ENCODE measurements around the gene CCDC61. TPM values are rescaled to one million over a fixed set of nuclear protein-coding genes. Genes with fewer than 3 reads are reported as not detected.

The CCDC61 gene
- 10 to 100 TPM; 16.4 to 20.6 TPM for total RNA-seq
- long read RNA-seq, transcript CCDC61-204 (14 exons, 1,817 nt), result major isoform, 10 of 21 reads
- long read RNA-seq, partial matches to known transcripts, result 5 of 21 reads
- long read RNA-seq, other reads (novel, unspliced or antisense), result 6 of 21 reads

- ATAC-seq, result peak; percentile 95
- intact Hi-C loops (cut with DNase I, micrococcal nuclease), result no loop called here
- DNase-seq, result peak; percentile 95
Observed at GRCh38 chr19:45994998-45995714, at the start of gene CCDC61. Gene CCDC61 (plus strand): TSS chr19:45995467. CDS start chr19:46003019, 7,552 bp downstream.

GRCh38 chr19:45947926-45948325, 47.3 kb upstream of the CCDC61 start:
- DNase-seq (no peak), ATAC-seq (no peak)
- intact Hi-C loops (cut with DNase I, micrococcal nuclease), result no loop called here

- DNase-seq (no peak), ATAC-seq (no peak)
- intact Hi-C loops (cut with DNase I, micrococcal nuclease), result no loop called here
Observed at GRCh38 chr19:45952341-45952685, 43.0 kb upstream of the CCDC61 start.

- ATAC-seq (peak; percentile 51), DNase-seq (peak in 1 of 2 donors; percentile 54)
- intact Hi-C loops (cut with DNase I, micrococcal nuclease), result no loop called here
Observed at GRCh38 chr19:45952686-45953505, 42.4 kb upstream of the CCDC61 start.

- intact Hi-C loops (cut with DNase I, micrococcal nuclease), result no loop called here
- no peak for DNase-seq
- ATAC-seq, result no peak
Observed at GRCh38 chr19:45953676-45954075, 41.6 kb upstream of the CCDC61 start.

GRCh38 chr19:45954156-45954555, 41.1 kb upstream of the CCDC61 start:
- intact Hi-C loops (cut with DNase I, micrococcal nuclease), result no loop called here
- no peak for DNase-seq
- no peak for ATAC-seq

GRCh38 chr19:45955905-45956608, 39.2 kb upstream of the CCDC61 start:
- DNase-seq, result no peak
- intact Hi-C loops (cut with DNase I, micrococcal nuclease), result no loop called here
- no peak for ATAC-seq

- no peak for ATAC-seq
- no peak for DNase-seq
- intact Hi-C loops (cut with DNase I, micrococcal nuclease), result no loop called here
Observed at GRCh38 chr19:45958320-45958719, 36.9 kb upstream of the CCDC61 start.

- DNase-seq, result no peak
- ATAC-seq, result no peak
- intact Hi-C loops (cut with DNase I, micrococcal nuclease), result no loop called here
Observed at GRCh38 chr19:45958769-45959516, 36.3 kb upstream of the CCDC61 start.

- ATAC-seq (no peak), DNase-seq (no peak)
- intact Hi-C loops (cut with DNase I, micrococcal nuclease), result no loop called here
Observed at GRCh38 chr19:45959517-45960025, 35.7 kb upstream of the CCDC61 start.

GRCh38 chr19:45960595-45961235, 34.6 kb upstream of the CCDC61 start:
- DNase-seq (no peak), ATAC-seq (no peak)
- intact Hi-C loops (cut with DNase I, micrococcal nuclease), result no loop called here

- ATAC-seq (no peak), DNase-seq (no peak)
- intact Hi-C loops (cut with DNase I, micrococcal nuclease), result no loop called here
Observed at GRCh38 chr19:45962021-45962420, 33.2 kb upstream of the CCDC61 start.

- DNase-seq (no peak), ATAC-seq (no peak)
- intact Hi-C loops (cut with DNase I, micrococcal nuclease), result no loop called here
Observed at GRCh38 chr19:45967246-45967645, 28.0 kb upstream of the CCDC61 start.

GRCh38 chr19:45968626-45969025, 26.6 kb upstream of the CCDC61 start:
- no peak for DNase-seq
- ATAC-seq, result no peak
- intact Hi-C loops (cut with DNase I, micrococcal nuclease), result no loop called here

GRCh38 chr19:45969676-45970075, 25.6 kb upstream of the CCDC61 start:
- ATAC-seq (no peak), DNase-seq (no peak)
- intact Hi-C loops (cut with DNase I, micrococcal nuclease), result no loop called here

GRCh38 chr19:45971260-45971902, 23.9 kb upstream of the CCDC61 start:
- intact Hi-C loops (cut with DNase I, micrococcal nuclease), result no loop called here
- ATAC-seq (no peak), DNase-seq (no peak)

- DNase-seq, result no peak
- peak; percentile 24 for ATAC-seq
- intact Hi-C loops (cut with DNase I, micrococcal nuclease), result no loop called here
Observed at GRCh38 chr19:45972081-45972946, 23.0 kb upstream of the CCDC61 start.

Measured in left colon (tissue), 2 donors.